Measurements from ENCODE around the gene NFIA.

GRCh38 chr1:61210435-61211154 lies 128.2 kb downstream of the NFIA start:
- TF ChIP-seq CTCF (IDR thresholded peaks at IDR 0.05) (no peak), POLR2A (IDR thresholded peaks at IDR 0.05) (no peak), POLR2AphosphoS5 (IDR thresholded peaks at IDR 0.05) (no peak)
